ENCODE measurements around the gene PSD2. TPM values are rescaled to one million over a fixed set of nuclear protein-coding genes. Genes with fewer than 3 reads are reported as not detected.

Gene PSD2
- total and polyA plus RNA-seq, 2 donors = 0.08 to 0.48 TPM

Small RNA genes lying within 50 kb of the gene (small RNA-seq; reads per million reads assigned to genes)
- gene AC008667.4 = not detected

Other genes starting within 250 kb of the PSD2 start
- gene UBE2D2, start 234.5 kb upstream of the PSD2 start, total RNA-seq = 94.7 TPM
- gene UBE2D2, start 234.5 kb upstream of the PSD2 start, polyA plus RNA-seq = 98.7 TPM
- 28.0 TPM for gene CXXC5, start 147.5 kb upstream of the PSD2 start, total RNA-seq
- gene CXXC5, start 147.5 kb upstream of the PSD2 start, polyA plus RNA-seq = 28.2 TPM
- gene NRG2, start 247.5 kb downstream of the PSD2 start, total RNA-seq = 1.4 TPM
- 5.1 TPM for gene NRG2, start 247.5 kb downstream of the PSD2 start, polyA plus RNA-seq